BE2C (cell line): ENCODE data around the gene PPIC.

Source experiments
- DNase-seq: peaks from one replicate; pipeline ENCODE4 v3.0.0-alpha.2; 2020
- H3K27me3 ChIP-seq: fragments of 250-450 bp; sonication (Bioruptor Pico); 2 replicates; pipeline ENCODE4 v1.5.1; 2020; ENCODE audit warnings: mild to moderate bottlenecking
- H3K36me3 ChIP-seq: fragments of 250-450 bp; sonication (Bioruptor Pico); 2 replicates; pipeline ENCODE4 v1.5.1; 2020; ENCODE audit warnings: mild to moderate bottlenecking
- H3K4me1 ChIP-seq: fragments of 250-450 bp; sonication (Bioruptor Pico); 2 replicates; pipeline ENCODE4 v1.5.1; 2020
- H3K4me3 ChIP-seq: 2 replicates; pipeline ENCODE4 v1.5.1; 2011; ENCODE audit warnings: low read depth, low read length
- H3K9me3 ChIP-seq: fragments of 250-450 bp; sonication (Bioruptor Pico); 2 replicates; pipeline ENCODE4 v1.5.1; 2020
- CTCF ChIP-seq: IDR thresholded peaks from 2 replicates; pipeline ENCODE4 v1.5.1; 2012; ENCODE audit warnings: mild to moderate bottlenecking, low read depth, low read length

PPIC gene

GRCh38 chr5:123001808-123002207 lies 34.7 kb downstream of the PPIC start:
- DNase-seq = no peak
- Histone ChIP-seq H3K27me3 (no peaks in the 10 kb centered on the region), H3K4me1 (no peaks in the 10 kb centered on the region), H3K36me3 (no peaks in the 10 kb centered on the region), H3K9me3 (no peaks in the 10 kb centered on the region), H3K4me3 (no peak overlapping the region)
- no peak for TF ChIP-seq CTCF

GRCh38 chr5:123000731-123001130 lies 35.8 kb downstream of the PPIC start:
- H3K9me3 ChIP-seq = no peaks in the 10 kb centered on the region
- DNase-seq = no peak
- no peaks in the 10 kb centered on the region for H3K4me1 ChIP-seq
- H3K4me3 ChIP-seq = no peak overlapping the region
- no peak for TF ChIP-seq CTCF
- H3K36me3 ChIP-seq = no peaks in the 10 kb centered on the region
- H3K27me3 ChIP-seq = no peaks in the 10 kb centered on the region

GRCh38 chr5:122999947-123000563 lies 36.5 kb downstream of the PPIC start:
- H3K27me3 ChIP-seq = no peaks in the 10 kb centered on the region
- no peak overlapping the region for H3K4me3 ChIP-seq
- TF ChIP-seq CTCF = peak; percentile 82
- H3K36me3 ChIP-seq = no peaks in the 10 kb centered on the region
- DNase-seq = peak; percentile 65
- H3K4me1 ChIP-seq = no peaks in the 10 kb centered on the region
- no peaks in the 10 kb centered on the region for H3K9me3 ChIP-seq

- Histone ChIP-seq H3K27me3 (no peaks in the 10 kb centered on the region; the same call in 1 of the 2 replicates), H3K4me3 (no peak overlapping the region), H3K9me3 (no peaks in the 10 kb centered on the region), H3K4me1 (no peaks in the 10 kb centered on the region), H3K36me3 (no peaks in the 10 kb centered on the region)
- DNase-seq = no peak
- TF ChIP-seq CTCF = no peak
These were observed 39.2 kb downstream of the PPIC start for GRCh38 chr5:122997294-122997693.

GRCh38 chr5:122996091-122996490 lies 40.4 kb downstream of the PPIC start:
- Histone ChIP-seq H3K9me3 (no peaks in the 10 kb centered on the region), H3K4me1 (no peaks in the 10 kb centered on the region), H3K36me3 (no peaks in the 10 kb centered on the region), H3K27me3 (no peaks in the 10 kb centered on the region; the same call in 1 of the 2 replicates), H3K4me3 (no peak overlapping the region)
- TF ChIP-seq CTCF = no peak
- no peak for DNase-seq

GRCh38 chr5:122985954-122986721 lies 50.4 kb downstream of the PPIC start:
- H3K4me1 ChIP-seq = no peaks in the 10 kb centered on the region
- DNase-seq = no peak
- no peak for TF ChIP-seq CTCF
- no peaks in the 10 kb centered on the region for H3K27me3 ChIP-seq
- no peaks in the 10 kb centered on the region for H3K36me3 ChIP-seq
- H3K9me3 ChIP-seq = no peaks in the 10 kb centered on the region
- no peak overlapping the region for H3K4me3 ChIP-seq
